K562 (cell line): ENCODE data around the gene INHA. TPM values are rescaled to one million over a fixed set of nuclear protein-coding genes. Genes with fewer than 3 reads are reported as not detected.

Source experiments
- CHD7 ChIP-seq: fragments of 200-600 bp; sonication (generic); IDR thresholded peaks from one replicate; pipeline ENCODE4 v1.6.1; 2012; ENCODE audit warnings: mild to moderate bottlenecking, low read depth, low read length, inconsistent platforms
- CXXC5 ChIP-seq: fragments of 250-450 bp; sonication (Bioruptor Pico); IDR thresholded peaks from 2 replicates; pipeline ENCODE4 v1.8.0; 2022; ENCODE audit warnings: inconsistent platforms, mild to moderate bottlenecking, moderate library complexity
- EP400 ChIP-seq: fragments of 450-650 bp; IDR thresholded peaks from 2 replicates; pipeline ENCODE4 v1.6.1; 2017; ENCODE audit warnings: antibody characterized with exemption, mild to moderate bottlenecking, moderate library complexity
- FOXK1 ChIP-seq: sonication (generic); formaldehyde crosslinking; IDR thresholded peaks from 2 replicates; pipeline ENCODE4 v1.8.0; 2022; ENCODE audit warnings: missing genetic modification reagents, mild to moderate bottlenecking, borderline replicate concordance
- KDM4B ChIP-seq, 2 experiments: fragments of 450-650 bp in 1 of 2; sonication (generic) in 1 of 2; IDR thresholded peaks; 2 replicates each; pipeline ENCODE4 v1.6.1; 2016 to 2017; ENCODE audit warnings: borderline replicate concordance in 2 of 2, antibody characterized with exemption in 1 of 2, low read depth in 1 of 2, mild to moderate bottlenecking in 1 of 2
- MNT ChIP-seq, 2 experiments: fragments of 450-650 bp; conservative IDR thresholded peaks; 2 replicates each; pipeline ENCODE4 v1.6.1; 2017; ENCODE audit warnings: mild to moderate bottlenecking in 2 of 2, moderate library complexity in 2 of 2
- PHF8 ChIP-seq: fragments of 200-600 bp; sonication (generic); IDR thresholded peaks from 2 replicates; pipeline ENCODE4 v1.6.1; 2012; ENCODE audit warnings: mixed run types, mild to moderate bottlenecking, inconsistent platforms, low read length, moderate library complexity, borderline replicate concordance
- RAD51 ChIP-seq: fragments of 450-650 bp; IDR thresholded peaks from 2 replicates; pipeline ENCODE4 v1.7.1; 2016; ENCODE audit warnings: low read depth, mild to moderate bottlenecking, borderline replicate concordance
- RBM39 ChIP-seq: fragments of 200-400 bp; formaldehyde crosslinking; optimal IDR thresholded peaks from 2 replicates; pipeline ENCODE3; 2018; ENCODE audit warnings: low read depth, low read length
- ZMIZ1 ChIP-seq, 2 experiments: fragments of 150-350 bp in 1 of 2; IDR thresholded peaks; 2 replicates each; pipeline ENCODE4 v1.6.1; 2012 to 2016; ENCODE audit warnings: low read depth in 2 of 2, low read length in 2 of 2, mild to moderate bottlenecking in 1 of 2, moderate library complexity in 1 of 2
- ZNF3 ChIP-seq: fragments of 250-450 bp; sonication (Bioruptor Pico); IDR thresholded peaks from 2 replicates; pipeline ENCODE4 v1.5.0; 2021; ENCODE audit warnings: mild to moderate bottlenecking, moderate library complexity
- polyA plus RNA-seq, 8 experiments: library from polyadenylated mRNA; depleted of rRNA in 4 of 8; stranded (reverse) in 5 of 8; unstranded in 3 of 8; fragments of >200 nt; fragmentation: Nextera tagmentation in 2 of 8; fragmentation: Illumina TruSeq in 1 of 8; extraction: Ambion mirVana in 2 of 8; extraction: Trizol in 1 of 8; gene quantifications; 2 replicates each; pipeline versions ENCODE4 v1.2.1 to v1.2.3, GENCODE V29; 2011 to 2014; ENCODE audit warnings: inconsistent platforms in 1 of 8, missing spikeins in 1 of 8
- total RNA-seq, 7 experiments: library from RNA; depleted of rRNA in 6 of 7; stranded (reverse); fragments of >200 nt in 6 of 7; fragmentation: Illumina TruSeq in 2 of 7; extraction: Trizol in 2 of 7; gene quantifications; 2 replicates each; pipeline versions ENCODE4 v1.2.1 to v1.2.3, GENCODE V29; 2011 to 2021; ENCODE audit warnings: low replicate concordance in 1 of 7

The INHA gene
- total and polyA plus RNA-seq, 9 of the 15 experiments (the other 6 are each of a cell fraction or from before 2014, with no cell fraction given): 0.07 to 1.9 (median 0.40) TPM

- TF ChIP-seq CHD7: no peak
- no peak for TF ChIP-seq RBM39
- TF ChIP-seq MNT (conservative IDR thresholded peaks at IDR 0.05): 0 out of 4 replicates have a peak, but pooled peaks of 1 of the 2 experiments have one; percentile 23
- TF ChIP-seq EP400: peak; percentile 33; the same call in 1 of the 2 replicates
- TF ChIP-seq FOXK1: no peak
- no peak for TF ChIP-seq KDM4B (IDR thresholded peaks at IDR 0.05; ENCODE audit: borderline replicate concordance in 2 of 2, low read depth in 1 of 2)
- TF ChIP-seq PHF8: no peak
- TF ChIP-seq ZMIZ1 (IDR thresholded peaks at IDR 0.05; ENCODE audit: low read depth in 2 of 2, low read length in 2 of 2): no peak
- TF ChIP-seq ZNF3 (CRISPR knock-in tag): no peak
- TF ChIP-seq CXXC5 (CRISPR knock-in tag): no peak
- TF ChIP-seq RAD51: no peak
Observed at GRCh38 chr2:219595256-219595655, 23.1 kb downstream of the INHA start (continued).
